ENCODE data around the gene GPR4.

Gene GPR4

DNA sequence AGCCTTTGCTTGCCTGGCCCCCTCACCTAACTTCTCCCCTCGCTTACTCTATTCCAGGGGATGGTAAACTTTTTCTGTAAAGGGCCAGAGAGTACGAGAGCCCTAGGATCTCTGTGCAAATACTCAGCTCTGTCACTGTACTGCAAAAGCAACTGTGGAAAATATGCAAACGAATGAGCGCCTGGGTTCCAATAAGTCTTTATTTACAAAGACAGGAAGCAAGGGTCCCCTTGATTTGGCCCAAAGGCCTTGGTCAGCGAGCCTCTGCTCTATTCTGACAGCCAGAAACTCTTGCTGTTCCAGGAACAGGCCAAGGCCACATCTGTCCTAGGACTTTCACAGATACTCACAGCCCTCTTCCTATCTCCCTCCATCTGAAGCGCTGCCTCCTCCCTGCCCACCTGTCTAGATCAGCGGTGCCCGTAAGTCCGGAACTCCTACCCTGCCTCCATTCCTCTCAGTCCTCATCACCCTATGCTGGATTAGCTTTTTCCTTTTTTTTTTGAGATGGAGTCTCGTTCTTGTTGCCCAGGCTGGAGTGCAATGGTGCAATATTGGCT, 54.7 kb downstream of the GPR4 start:
- no peak for FAIRE-seq

- no peak for FAIRE-seq
Observed at GRCh38 chr19:45542234-45542668, 59.8 kb downstream of the GPR4 start.

Data from TTC549 (cell line).